ENCODE data around the gene TRAF4.
A peak's percentile ranks its signal among the peaks of the same experiment; 100 is the strongest.
"Not testable (repeated sequence)": the region's sequence is repeated elsewhere in the genome, so short reads cannot be mapped to it uniquely, and the experiment has no call there.

Gene TRAF4

GRCh38 chr17:28729950-28730330 lies 13.9 kb upstream of the TRAF4 start:
- no peak for DNase-seq (ENCODE audit: low spot score)

GRCh38 chr17:28733346-28733745 lies 10.5 kb upstream of the TRAF4 start:
- peak; percentile 55 for DNase-seq (ENCODE audit: low spot score)

- no peak for DNase-seq (ENCODE audit: low spot score)
Measured at GRCh38 chr17:28734712-28735241, 9.0 kb upstream of the TRAF4 start.

- no peak for DNase-seq (ENCODE audit: low spot score)
Measured at GRCh38 chr17:28735242-28735722, 8.5 kb upstream of the TRAF4 start.

- DNase-seq (ENCODE audit: low spot score), result not testable (repeated sequence)
Measured at GRCh38 chr17:28735913-28736769, 7.7 kb upstream of the TRAF4 start.

GRCh38 chr17:28737316-28737715 lies 6.5 kb upstream of the TRAF4 start:
- DNase-seq (ENCODE audit: low spot score), result no peak

GRCh38 chr17:28737770-28738679 lies 5.8 kb upstream of the TRAF4 start:
- no peak for DNase-seq (ENCODE audit: low spot score)

GRCh38 chr17:28738680-28739384 lies 5.0 kb upstream of the TRAF4 start:
- no peak for DNase-seq (ENCODE audit: low spot score)

GRCh38 chr17:28740406-28741357 lies 3.1 kb upstream of the TRAF4 start:
- DNase-seq (ENCODE audit: low spot score), result no peak

GRCh38 chr17:28741358-28742349 lies 2.2 kb upstream of the TRAF4 start:
- no peak for DNase-seq (ENCODE audit: low spot score)

- DNase-seq (ENCODE audit: low spot score), result no peak
Measured at GRCh38 chr17:28744104-28744971, 527 bp downstream of the TRAF4 start.

GRCh38 chr17:28744972-28745785 lies 1.4 kb downstream of the TRAF4 start:
- no peak for DNase-seq (ENCODE audit: low spot score)

- no peak for DNase-seq (ENCODE audit: low spot score)
Measured at GRCh38 chr17:28745786-28746411, 2.1 kb downstream of the TRAF4 start.

GRCh38 chr17:28746611-28747050 lies 2.8 kb downstream of the TRAF4 start:
- no peak for DNase-seq (ENCODE audit: low spot score)

- no peak for DNase-seq (ENCODE audit: low spot score)
Measured at GRCh38 chr17:28747051-28747691, 3.4 kb downstream of the TRAF4 start.

Data from SW480 (cell line).